Fibroblast of lung (primary cell): ENCODE results near the gene HOXD4.

ENCODE experiments used
- EZH2 ChIP-seq: IDR thresholded peaks from 2 replicates; pipeline ENCODE4 v1.5.1; 2012; ENCODE audit warnings: low read length, control low read depth, mild to moderate bottlenecking; ENCODE audit errors: missing control alignments
- TF ChIP-seq, protein P1 (sequence below), 2 donors: IDR thresholded peaks in 1 of 2; conservative IDR thresholded peaks in 1 of 2; 1 replicate in 1 of 2; 2 replicates in 1 of 2; pipeline ENCODE4 v1.5.1; 2011 to 2012; ENCODE audit warnings: low read length in 2 of 2, control low read depth in 1 of 2, inconsistent platforms in 1 of 2, low read depth in 1 of 2, mild to moderate bottlenecking in 1 of 2

- TF ChIP-seq, protein P1, sequence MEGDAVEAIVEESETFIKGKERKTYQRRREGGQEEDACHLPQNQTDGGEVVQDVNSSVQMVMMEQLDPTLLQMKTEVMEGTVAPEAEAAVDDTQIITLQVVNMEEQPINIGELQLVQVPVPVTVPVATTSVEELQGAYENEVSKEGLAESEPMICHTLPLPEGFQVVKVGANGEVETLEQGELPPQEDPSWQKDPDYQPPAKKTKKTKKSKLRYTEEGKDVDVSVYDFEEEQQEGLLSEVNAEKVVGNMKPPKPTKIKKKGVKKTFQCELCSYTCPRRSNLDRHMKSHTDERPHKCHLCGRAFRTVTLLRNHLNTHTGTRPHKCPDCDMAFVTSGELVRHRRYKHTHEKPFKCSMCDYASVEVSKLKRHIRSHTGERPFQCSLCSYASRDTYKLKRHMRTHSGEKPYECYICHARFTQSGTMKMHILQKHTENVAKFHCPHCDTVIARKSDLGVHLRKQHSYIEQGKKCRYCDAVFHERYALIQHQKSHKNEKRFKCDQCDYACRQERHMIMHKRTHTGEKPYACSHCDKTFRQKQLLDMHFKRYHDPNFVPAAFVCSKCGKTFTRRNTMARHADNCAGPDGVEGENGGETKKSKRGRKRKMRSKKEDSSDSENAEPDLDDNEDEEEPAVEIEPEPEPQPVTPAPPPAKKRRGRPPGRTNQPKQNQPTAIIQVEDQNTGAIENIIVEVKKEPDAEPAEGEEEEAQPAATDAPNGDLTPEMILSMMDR (conservative IDR thresholded peaks at IDR 0.05 in 1 of 2, IDR thresholded peaks at IDR 0.05 in 1 of 2; ENCODE audit: low read depth in 1 of 2, low read length in 2 of 2): no peak
- no peak for TF ChIP-seq EZH2
Observed at GRCh38 chr2:176145085-176145969, 6.0 kb upstream of the HOXD4 start.
